ENCODE data around the gene AIP. TPM values are rescaled to one million over a fixed set of nuclear protein-coding genes. Genes with fewer than 3 reads are reported as not detected.

AIP gene
- total and polyA plus RNA-seq, 2 donors (not counting 1 experiment from before 2014, with no cell fraction given) = 127 to 205 TPM

GRCh38 chr11:67453816-67454732 lies 28.8 kb upstream of the AIP start:
- CTCF ChIA-PET = interaction anchor here (1.3 to 2.3 kb wide), 2 partner anchors 15 to 16 kb away, joined by 3 to 7 read pairs; partner anchors contain the start of genes PTPRCAP and TMEM134
- Mint-ChIP-seq H3K4me1 (peaks cover 43% of the 10 kb centered on the region), H3K27me3 (no peaks in the 10 kb centered on the region), H3K9me3 (ENCODE audit: insufficient read depth) (no peaks in the 10 kb centered on the region), H3K4me3 (no peak overlapping the region), H3K27ac (no peak overlapping the region)
- Histone ChIP-seq H3K79me2 (ENCODE audit: control insufficient read depth, insufficient read depth, low read length) (peaks cover 73% of the 10 kb centered on the region), H3K4me1 (ENCODE audit: control insufficient read depth in 2 of 2, insufficient read depth in 2 of 2, low read length in 2 of 2) (peaks cover 55 to 89% of the 10 kb centered on the region in 2 donors), H3K27me3 (replicated peaks in 1 of 4; ENCODE audit: control extremely low read depth in 1 of 4, control insufficient read depth in 3 of 4, insufficient read depth in 4 of 4, low read length in 3 of 4) (no peaks in the 10 kb centered on the region), H4K20me1 (ENCODE audit: control insufficient read depth, insufficient read depth, low read length, poor library complexity, severe bottlenecking) (no peaks in the 10 kb centered on the region), H3K36me3 (replicated peaks in 1 of 2; ENCODE audit: control extremely low read depth in 1 of 2, control insufficient read depth in 1 of 2, extremely low read depth in 1 of 2, insufficient read depth in 2 of 2, low read length in 1 of 2) (no peaks in the 10 kb centered on the region), H2AFZ (ENCODE audit: insufficient read depth, low read depth, low read length, poor library complexity, severe bottlenecking) (no peak overlapping the region), H3K4me3 (ENCODE audit: control extremely low read depth in 1 of 5, extremely low read depth in 1 of 5, insufficient read depth in 1 of 5, low read depth in 2 of 5, low read length in 4 of 5) (no peak overlapping the region), H3K9me3 (ENCODE audit: control extremely low read depth in 1 of 3, control insufficient read depth in 2 of 3, insufficient read depth in 1 of 3, low read length in 2 of 3) (no peaks in the 10 kb centered on the region), H3K27ac (ENCODE audit: low read length in 2 of 2) (no peak overlapping the region), H3K9ac (ENCODE audit: low read length) (no peak overlapping the region), H3K4me2 (replicated peaks; ENCODE audit: low read depth, low read length, poor library complexity, severe bottlenecking) (peak overlapping the region; percentile 25)
- peak; percentile 14 for ATAC-seq (ENCODE audit: low read depth)
- POLR2A ChIA-PET = interaction anchor here (1.0 to 2.4 kb wide), 3 partner anchors 11 to 17 kb away, joined by 3 to 7 read pairs (median 3); partner anchors contain the start of gene PTPRCAP
- WGBS (ENCODE audit: insufficient coverage) = 77% methylated on average over 12 of the region's 21 CpGs
- DNase-seq = no peak
- intact Hi-C loops (cut with micrococcal nuclease) = no loop called here
- no peak for TF ChIP-seq CTCF (IDR thresholded peaks at IDR 0.05)

- no peak for TF ChIP-seq EZH2 (IDR thresholded peaks at IDR 0.05; ENCODE audit: borderline replicate concordance, insufficient read depth, low read depth, low read length, poor library complexity, severe bottlenecking)
- TF ChIP-seq CTCF (IDR thresholded peaks at IDR 0.05) = no peak
- intact Hi-C loops (cut with micrococcal nuclease) = no loop called here
- Mint-ChIP-seq H3K27ac (peak within 1 kb of the TSS; percentile 41), H3K27me3 (no peaks in the 10 kb centered on the region), H3K4me3 (no peak within 1 kb of the TSS), H3K9me3 (ENCODE audit: insufficient read depth) (no peaks in the 10 kb centered on the region), H3K4me1 (peaks cover 44% of the 10 kb centered on the region)
- Histone ChIP-seq H2AFZ (ENCODE audit: insufficient read depth, low read depth, low read length, poor library complexity, severe bottlenecking) (no peak within 1 kb of the TSS), H3K4me1 (ENCODE audit: control insufficient read depth in 2 of 2, insufficient read depth in 2 of 2, low read length in 2 of 2) (peaks cover 51 to 88% of the 10 kb centered on the region in 2 donors), H3K4me2 (replicated peaks; ENCODE audit: low read depth, low read length, poor library complexity, severe bottlenecking) (peak within 1 kb of the TSS; percentile 25), H3K27ac (ENCODE audit: low read length in 2 of 2) (no peak within 1 kb of the TSS), H3K36me3 (replicated peaks in 1 of 2; ENCODE audit: control extremely low read depth in 1 of 2, control insufficient read depth in 1 of 2, extremely low read depth in 1 of 2, insufficient read depth in 2 of 2, low read length in 1 of 2) (no peaks in the 10 kb centered on the region), H3K79me2 (ENCODE audit: control insufficient read depth, insufficient read depth, low read length) (peaks cover 70% of the 10 kb centered on the region), H3K9ac (ENCODE audit: low read length) (no peak within 1 kb of the TSS), H3K27me3 (replicated peaks in 1 of 4; ENCODE audit: control extremely low read depth in 1 of 4, control insufficient read depth in 3 of 4, insufficient read depth in 4 of 4, low read length in 3 of 4) (no peaks in the 10 kb centered on the region), H3K4me3 (ENCODE audit: control extremely low read depth in 1 of 5, extremely low read depth in 1 of 5, insufficient read depth in 1 of 5, low read depth in 2 of 5, low read length in 4 of 5) (no peak within 1 kb of the TSS), H3K9me3 (ENCODE audit: control extremely low read depth in 1 of 3, control insufficient read depth in 2 of 3, insufficient read depth in 1 of 3, low read length in 2 of 3) (no peaks in the 10 kb centered on the region), H4K20me1 (ENCODE audit: control insufficient read depth, insufficient read depth, low read length, poor library complexity, severe bottlenecking) (no peaks in the 10 kb centered on the region)
- WGBS (ENCODE audit: insufficient coverage) = 83% methylated on average over 1 of the region's 3 CpGs
- DNase-seq = no peak
- ChIA-PET CTCF (interaction anchor here (1.3 to 2.3 kb wide), 2 partner anchors 14 to 17 kb away, joined by 3 to 7 read pairs; partner anchors contain the start of genes PTPRCAP and TMEM134), POLR2A (interaction anchor here (1.0 to 2.4 kb wide), 4 partner anchors 9 to 18 kb away, joined by 3 to 7 read pairs (median 4); partner anchors contain the start of gene PTPRCAP)
- ATAC-seq (ENCODE audit: low read depth) = no peak
Measured at GRCh38 chr11:67455054-67455453, 27.8 kb upstream of the AIP start, which contains the start of gene CABP4. TSS of gene CABP4 (plus strand) at chr11:67455354. CDS start at chr11:67455424, 70 bp downstream.
